ENCODE data around the gene RAB11FIP4.

The RAB11FIP4 gene

GRCh38 chr17:31509805-31510177 is 118.3 kb downstream of the RAB11FIP4 start:
- DNase-seq: no peak

- DNase-seq: no peak
Measured at GRCh38 chr17:31510308-31511194, 119.1 kb downstream of the RAB11FIP4 start.

- peak; percentile 37 for DNase-seq
Measured at GRCh38 chr17:31511195-31511578, 119.7 kb downstream of the RAB11FIP4 start.

GRCh38 chr17:31511580-31511979 is 120.1 kb downstream of the RAB11FIP4 start:
- DNase-seq: no peak

DNA sequence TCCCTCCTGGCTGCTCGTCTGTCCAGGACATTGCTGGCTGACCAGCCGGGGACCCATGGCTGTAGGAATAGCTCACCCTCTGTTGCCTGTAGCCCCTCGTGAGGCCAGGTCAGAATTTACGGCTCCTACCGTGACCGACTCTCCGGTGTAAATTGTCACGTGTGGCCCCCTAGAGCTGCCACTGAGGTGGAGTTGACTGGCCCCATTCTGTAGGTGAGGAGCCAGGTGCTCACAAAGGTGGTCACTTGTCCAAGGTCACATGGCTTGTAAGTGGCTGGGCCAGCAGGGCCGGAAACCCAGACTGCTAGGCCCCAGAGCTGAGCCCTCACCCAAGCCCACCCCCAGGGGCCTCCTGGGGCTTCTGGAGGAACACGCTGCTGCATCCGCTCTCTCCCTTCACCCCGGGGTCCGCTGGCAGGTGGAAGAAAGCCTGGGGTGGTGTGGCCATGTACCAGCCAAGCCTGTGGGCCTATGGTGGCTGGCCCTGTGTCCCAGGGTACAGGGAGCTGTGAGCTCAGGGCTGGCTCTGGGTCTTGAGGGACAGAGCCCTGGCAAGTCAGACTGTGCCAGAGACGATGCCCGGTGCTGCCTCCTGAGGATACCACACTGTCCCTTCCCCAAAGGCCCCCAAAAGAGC is 120.7 kb downstream of the RAB11FIP4 start:
- DNase-seq: no peak

GRCh38 chr17:31512796-31513195 is 121.3 kb downstream of the RAB11FIP4 start:
- no peak for DNase-seq

GRCh38 chr17:31513731-31514427 is 122.4 kb downstream of the RAB11FIP4 start:
- DNase-seq: no peak

DNA sequence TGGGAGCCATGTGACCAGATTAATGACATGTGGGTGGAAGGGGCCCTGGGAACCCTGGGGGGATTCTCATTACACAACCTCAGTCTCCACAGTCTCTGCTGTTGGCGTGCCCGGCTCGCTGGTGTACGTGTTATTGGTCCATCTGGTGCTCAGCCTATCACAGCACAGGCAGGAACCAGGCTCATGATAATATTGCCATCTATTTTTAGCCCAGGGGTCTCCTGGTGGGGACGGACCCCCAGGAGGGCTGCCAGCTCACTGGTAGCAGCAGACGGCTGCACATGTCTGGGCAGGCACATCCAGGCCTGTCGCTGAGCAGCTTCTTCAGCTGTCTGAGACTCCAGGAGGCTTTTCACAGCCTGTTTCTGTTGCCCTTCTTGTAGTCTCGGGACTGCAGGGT is 123.8 kb downstream of the RAB11FIP4 start:
- DNase-seq: no peak

DNA sequence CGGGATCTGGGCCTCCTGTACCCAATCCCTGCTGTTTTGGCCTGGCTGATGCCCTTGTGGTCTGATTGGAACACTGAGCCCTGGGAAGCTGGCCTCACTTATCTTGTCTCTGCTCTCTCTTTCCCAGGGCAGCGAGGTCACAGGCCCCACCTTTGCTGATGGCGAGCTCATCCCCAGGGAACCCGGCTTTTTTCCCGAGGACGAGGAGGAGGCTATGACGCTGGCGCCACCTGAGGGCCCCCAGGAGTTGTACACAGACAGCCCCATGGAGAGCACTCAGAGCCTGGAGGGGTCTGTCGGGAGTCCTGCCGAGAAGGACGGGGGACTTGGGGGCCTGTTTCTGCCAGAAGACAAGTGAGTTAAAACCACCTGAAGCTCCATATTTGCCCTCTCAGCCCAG is 126.0 kb downstream of the RAB11FIP4 start:
- no peak for DNase-seq

DNA sequence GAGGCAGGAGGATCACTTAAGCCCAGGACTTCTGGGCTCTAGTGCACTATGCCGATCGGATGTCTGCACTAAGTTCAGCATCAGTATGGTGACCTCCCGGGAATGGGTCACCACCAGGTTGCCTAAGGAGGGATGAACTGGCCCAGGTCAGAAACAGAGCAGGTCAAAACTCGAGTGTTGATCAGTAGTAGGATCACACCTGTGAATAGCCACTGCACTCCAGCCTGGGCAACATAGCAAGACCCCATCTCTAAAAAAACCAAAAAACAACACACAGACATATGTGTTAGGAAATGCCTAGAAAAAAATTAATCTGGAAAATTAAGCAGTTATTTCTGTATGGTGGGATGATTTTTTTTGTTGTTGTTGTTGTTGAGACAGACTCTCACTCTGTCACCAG is 127.0 kb downstream of the RAB11FIP4 start:
- no peak for DNase-seq

DNA sequence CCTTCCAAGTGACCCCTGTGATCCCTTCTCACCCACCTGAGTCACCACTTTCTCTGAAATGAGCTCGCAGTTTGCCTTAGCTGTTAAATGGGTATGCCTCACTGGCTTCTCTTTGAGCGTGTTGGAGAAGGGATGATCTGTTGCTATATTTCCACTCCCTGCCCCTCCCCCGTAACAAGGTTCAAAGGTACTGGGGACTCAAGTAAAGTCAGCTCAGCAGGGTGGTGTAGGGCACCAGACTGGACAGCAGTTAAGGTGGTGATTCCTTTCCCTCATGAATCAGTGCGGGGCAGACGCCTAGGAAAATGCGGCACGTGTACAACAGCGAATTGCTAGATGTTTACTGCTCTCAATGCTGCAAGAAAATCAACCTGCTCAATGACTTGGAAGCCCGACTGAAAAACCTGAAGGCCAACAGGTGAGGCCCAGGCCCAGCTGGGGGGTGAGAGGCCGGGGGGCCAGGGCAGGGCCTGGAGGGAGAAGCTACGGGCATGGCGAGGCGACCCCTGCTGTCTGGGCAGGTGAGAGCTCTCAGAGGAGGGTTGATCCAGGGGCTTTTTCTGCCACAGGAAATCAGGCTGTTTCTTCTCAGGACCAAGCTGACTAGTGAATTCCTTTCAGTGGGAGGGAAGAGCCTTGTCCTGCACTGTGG is 130.3 kb downstream of the RAB11FIP4 start:
- DNase-seq: no peak

DNA sequence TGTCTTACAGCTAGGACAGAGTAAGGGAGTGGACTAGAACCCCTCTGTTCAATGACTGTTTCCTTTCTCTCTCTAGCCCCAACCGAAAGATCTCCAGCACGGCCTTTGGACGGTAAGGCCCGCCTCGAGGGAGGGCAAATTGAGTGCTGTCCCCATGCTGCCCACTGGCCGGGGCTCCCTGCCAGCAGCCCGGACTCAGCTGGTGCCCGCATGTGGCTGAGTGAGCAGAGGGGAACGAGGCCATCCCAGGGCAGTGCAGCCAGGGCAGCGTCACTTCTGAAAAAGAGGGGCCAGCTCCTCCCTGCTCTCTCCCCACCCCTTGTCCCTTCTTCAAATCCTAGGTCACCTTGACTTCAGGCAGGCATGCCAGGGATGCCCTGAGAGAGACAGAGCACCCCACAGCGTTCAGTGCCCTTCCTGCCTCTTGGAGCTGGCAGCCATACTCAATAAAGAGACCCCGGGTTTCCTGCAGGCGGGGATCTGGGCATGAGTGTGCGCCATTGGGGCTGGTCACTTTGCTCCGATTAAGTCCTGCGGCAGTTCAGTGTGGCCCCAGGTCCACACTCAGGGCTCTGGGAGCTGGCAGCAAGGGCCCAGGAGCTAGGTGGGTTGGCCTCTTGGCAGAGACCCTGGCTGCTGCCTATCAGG is 130.9 kb downstream of the RAB11FIP4 start:
- DNase-seq: no peak

- DNase-seq: no peak
Measured at GRCh38 chr17:31522987-31523495, 131.6 kb downstream of the RAB11FIP4 start.

GRCh38 chr17:31523862-31524730 is 132.6 kb downstream of the RAB11FIP4 start:
- DNase-seq: no peak

DNA sequence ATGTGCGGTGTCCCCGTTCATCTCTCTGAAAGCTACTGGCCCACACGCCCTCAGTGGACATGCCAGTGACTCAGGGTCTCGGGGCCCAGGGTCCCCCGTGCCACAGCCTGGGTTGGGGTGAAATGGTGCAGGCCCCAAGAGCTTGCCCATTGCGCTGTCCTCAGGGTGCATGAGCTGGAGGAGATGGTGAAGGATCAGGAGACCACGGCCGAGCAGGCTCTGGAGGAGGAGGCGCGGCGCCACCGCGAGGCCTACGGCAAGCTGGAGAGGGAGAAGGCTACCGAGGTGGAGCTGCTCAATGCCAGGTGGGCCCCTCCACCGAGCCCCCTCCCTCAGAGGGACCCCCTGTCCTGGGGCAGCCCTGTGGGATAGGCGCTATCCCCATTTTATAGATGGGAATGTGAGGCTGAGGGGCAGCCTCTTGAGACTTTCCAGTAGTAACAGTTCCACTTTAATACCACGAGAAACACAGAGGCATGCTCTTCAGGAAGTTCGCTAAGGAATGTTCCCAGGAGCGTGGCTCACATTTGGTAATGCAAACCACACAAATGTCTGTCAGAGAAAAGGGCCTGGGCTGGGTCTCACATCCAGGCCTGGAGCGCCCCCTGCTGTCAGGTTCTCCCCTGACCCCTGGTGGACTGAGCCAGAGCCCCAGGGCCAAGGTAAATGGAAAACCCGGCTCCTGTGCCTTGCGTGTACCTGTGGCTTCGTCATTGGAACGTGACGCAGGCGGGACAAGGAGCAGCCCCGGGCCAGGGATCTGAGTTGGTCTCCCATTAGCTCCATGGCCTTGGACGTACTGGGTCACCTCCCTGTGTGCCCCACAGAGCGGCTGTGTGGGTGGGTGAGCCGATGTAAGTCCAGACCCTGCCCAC is 133.7 kb downstream of the RAB11FIP4 start:
- DNase-seq: peak; percentile 47

DNA sequence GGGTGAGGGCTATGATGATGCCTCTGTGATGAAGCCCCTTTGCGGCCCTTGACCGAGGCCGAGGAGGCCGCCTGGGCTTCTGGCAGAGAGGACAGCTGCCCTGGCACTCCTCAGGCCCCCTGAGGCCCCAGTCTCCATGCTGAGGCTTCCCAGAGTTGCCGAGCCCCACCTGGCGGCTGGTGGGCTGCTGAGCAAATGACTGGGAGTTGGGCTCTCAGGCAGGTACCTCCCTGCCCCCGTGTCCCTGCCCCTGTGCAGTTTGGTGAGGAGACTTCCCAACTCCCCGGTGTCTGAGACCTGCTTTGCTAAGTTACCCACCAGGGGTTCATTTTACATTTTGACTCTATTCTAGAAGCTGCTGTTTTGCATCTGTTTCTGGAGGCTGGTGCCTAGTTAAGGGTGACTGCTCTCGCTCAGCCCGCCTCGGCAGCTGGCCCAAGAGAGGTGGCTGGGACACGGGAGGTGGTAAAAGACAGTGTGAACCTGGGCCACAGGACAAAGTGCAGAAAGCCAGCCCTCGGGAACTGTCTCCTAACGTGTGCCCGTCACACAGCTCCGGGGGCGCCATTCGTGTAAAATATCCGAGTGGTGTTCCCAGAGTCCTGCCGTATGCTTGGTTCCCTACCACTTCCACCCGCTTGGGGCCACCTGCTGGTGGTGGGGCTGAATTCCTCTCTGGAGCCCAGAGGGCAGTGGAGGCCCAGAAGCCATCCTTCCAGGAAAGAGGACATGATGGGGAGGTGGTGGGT is 134.5 kb downstream of the RAB11FIP4 start:
- DNase-seq: no peak

- DNase-seq: no peak
Measured at GRCh38 chr17:31527606-31528005, 136.1 kb downstream of the RAB11FIP4 start.

- no peak for DNase-seq
Measured at GRCh38 chr17:31528291-31528874, 136.9 kb downstream of the RAB11FIP4 start.

- DNase-seq: no peak
Measured at GRCh38 chr17:31529841-31530251, 138.4 kb downstream of the RAB11FIP4 start.
